GM21515 (cell line): Measurements from ENCODE around the gene RPS17.
"Not testable (repeated sequence)": the region's sequence is repeated elsewhere in the genome, so short reads cannot be mapped to it uniquely, and the experiment has no call there.

Experiments used
- ATAC-seq: cut with Tn5 transposase; IDR thresholded peaks from one replicate; pipeline ENCODE4 v1.9.1; 2021; ENCODE audit not compliant: unreplicated experiment

Gene RPS17

DNA sequence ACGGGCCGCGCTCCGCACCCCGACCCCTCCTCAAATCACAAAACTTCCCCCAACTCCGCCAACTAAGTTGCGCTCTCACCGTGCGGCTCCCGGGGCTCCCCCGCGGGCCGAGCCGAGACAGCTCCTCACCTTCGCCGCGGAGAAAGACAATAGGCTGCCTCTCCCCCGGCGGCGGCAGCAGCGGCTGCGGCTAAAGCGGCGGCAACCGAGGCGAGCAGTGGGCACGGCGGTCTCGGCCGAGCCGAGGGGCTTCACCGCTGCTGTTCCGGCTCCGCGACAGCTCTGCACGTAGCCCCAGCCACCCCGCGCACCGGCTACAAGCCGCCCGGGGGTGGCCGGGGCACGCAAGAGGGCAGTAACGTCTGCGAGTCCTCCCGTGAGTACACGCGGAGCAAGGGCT lies 26.7 kb downstream of the RPS17 start:
- ATAC-seq = not testable (repeated sequence)

DNA sequence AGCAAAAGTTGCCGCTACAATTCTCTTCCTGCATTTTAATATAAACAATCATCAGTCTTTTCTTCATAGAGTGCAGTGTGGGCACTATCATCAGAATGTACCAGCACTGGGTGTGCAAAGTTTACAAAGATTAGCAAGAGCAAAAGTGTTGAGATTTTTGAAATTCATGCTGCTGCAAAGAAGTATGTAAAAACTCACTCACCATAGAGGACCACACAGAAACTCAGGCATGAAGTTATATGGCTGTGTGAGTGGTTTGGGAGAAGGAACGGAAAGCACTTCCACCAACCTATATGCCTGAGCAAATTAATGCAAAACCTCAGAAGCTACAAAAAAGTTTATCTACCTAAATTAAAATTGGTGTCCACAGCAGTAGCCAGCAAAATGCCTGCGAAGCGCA lies 32.6 kb downstream of the RPS17 start:
- ATAC-seq = not testable (repeated sequence)

DNA sequence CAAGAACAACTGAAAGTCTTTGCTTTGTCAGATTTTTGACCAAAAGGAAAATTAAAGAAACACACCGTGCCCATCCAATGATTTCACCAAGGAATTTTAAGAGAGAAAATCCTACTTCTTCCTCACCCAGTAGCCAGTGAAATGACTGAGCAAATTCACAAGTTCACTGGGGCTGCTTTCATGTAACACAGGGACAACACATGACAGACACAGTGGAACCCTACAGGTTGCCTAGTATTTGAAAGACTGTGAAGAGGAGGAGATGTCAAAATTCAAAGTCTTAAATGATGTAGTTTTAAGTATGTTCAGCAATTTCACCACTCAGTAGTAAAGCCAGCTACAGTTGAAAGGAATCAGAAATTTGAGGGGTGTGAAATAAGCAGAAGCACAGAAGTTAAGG lies 33.2 kb downstream of the RPS17 start:
- not testable (repeated sequence) for ATAC-seq

DNA sequence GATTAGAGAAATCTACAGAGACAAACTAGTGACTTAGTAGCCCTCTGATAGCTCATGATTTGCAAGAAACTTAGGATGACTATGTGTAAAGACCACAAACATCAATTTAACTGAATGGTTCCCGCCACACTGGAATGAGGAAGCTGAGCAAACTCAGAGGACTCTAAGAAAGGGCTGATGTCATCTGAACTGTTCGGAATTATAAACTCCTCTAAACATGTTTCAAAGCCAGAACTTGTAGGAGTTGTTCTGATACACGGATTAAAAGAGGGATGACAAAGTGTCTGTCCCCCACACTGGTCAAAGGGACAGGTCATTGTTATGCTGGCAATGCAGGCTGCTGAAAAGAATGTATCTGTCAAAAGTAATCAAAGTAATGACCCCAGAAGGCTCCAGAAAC lies 34.4 kb downstream of the RPS17 start:
- ATAC-seq = not testable (repeated sequence)

DNA sequence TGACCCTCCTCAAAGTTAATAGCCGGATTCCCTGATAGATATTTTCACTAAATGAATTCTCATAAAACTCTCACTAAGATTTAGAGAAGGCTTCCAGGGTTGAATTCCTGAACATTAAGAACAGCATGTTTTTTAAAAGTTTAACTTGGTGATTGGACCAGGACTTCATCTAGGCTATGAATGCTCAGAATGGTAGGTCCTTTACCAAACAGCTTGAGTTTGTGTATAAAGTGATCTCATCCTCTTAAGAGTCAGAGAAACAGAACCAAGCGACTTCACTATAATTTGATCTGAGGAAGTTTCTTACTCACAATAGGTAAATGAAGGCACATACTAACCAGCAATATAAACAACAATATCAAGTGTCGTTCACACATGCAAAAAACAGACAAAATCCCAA lies 36.2 kb downstream of the RPS17 start:
- ATAC-seq = not testable (repeated sequence)

DNA sequence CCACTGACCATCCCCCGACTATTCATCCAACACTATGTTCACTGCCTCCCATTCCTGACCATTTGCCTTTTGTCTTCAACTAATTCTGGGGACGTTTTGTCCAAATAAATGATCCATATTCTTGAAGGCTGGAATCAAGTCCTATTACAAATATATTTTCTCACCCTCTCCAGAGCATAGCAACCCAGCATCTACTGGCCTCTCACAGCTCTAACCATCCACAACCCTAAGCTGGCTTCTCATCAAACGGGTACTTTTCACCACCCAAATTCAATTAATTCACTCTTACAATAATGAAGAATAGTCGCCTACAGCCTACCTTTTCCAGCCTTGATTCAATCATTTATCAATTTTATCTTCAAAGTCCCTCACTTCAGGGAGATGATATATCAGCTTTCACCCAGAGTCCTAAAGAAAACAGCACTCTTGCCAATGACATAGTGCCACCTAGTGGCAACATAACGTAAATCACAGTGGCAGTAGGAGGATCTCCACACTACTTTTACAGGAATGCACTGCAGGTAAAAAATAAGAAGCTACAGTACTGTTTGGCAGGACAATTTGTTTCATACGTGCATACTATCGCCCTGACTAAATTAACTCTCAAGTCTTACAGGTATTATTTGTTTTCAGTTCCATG lies 37.4 kb downstream of the RPS17 start:
- ATAC-seq = not testable (repeated sequence)

DNA sequence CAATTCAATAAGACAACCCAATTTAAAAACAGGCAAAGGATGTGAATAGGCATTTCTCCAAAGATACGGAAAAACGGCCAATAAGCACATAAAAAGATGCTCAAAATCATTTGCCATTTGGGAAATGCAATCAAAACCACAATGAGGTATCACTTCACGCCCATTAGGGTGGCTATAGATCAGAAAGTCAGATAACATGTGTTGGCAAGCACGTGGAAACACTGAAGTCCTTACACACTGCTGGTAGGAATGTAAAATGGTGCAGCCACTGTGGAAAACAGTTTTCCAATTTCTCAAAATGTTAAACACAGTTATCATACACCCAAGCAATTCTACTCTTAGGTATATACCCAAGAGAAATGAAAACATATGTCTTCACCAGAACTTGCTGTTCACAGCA lies 39.5 kb downstream of the RPS17 start:
- not testable (repeated sequence) for ATAC-seq

DNA sequence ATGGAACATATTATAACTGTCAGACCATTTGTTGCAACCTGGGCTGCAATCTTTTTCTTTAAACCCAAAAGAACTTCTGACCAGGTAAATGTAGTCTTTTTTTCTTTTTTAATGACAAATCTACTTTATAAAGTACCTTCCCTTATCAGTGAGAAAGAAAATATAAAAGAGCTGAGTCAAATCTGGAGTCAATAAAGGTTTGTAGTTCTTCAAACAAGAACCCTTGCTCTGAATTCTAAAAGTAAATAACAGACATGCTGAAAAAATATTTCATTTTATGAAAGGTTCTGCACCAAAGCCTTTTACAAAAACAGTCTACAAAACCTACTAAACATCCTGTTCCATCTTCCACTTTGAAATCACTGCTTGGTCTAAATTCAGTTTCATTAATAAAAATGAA lies 42.3 kb downstream of the RPS17 start:
- ATAC-seq = not testable (repeated sequence)

DNA sequence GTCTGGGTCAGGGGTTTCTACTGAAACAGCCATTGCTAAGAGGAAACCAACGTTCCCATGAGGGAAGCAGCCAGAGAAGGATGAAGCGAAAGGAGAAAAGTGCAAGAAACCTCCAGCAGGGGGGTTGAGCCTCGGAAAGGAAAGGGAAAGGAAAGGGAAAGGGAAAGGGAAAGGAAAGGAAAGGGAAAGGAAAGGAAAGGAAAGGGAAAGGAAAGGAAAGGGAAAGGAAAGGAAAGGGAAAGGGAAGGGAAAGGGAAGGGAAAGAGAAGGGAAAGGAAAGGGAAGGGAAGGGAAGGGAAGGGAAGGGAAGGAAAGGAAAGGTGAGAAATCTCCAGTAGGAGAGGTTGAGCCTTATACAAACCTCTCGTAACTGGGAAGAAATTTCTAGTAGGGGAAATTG lies 52.0 kb downstream of the RPS17 start:
- ATAC-seq = not testable (repeated sequence)

DNA sequence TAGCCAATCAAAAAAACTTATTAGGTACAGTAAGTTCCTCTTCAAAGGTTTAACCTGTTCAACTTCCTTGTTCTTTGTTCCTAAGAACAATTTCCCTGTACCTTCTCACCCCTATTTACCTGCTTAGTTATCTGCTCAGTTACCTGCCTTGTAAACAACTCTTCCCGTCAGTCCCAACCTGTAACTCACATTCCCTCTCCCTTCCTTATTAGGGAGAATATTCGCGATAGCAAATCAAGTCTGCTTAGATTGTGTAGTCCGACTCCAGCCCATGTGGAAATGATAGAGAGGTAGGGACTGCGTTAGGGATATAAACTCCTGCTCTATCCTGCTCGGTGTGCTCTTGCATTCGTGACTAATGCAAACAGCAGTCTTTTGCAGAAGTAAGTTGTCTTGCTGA lies 53.2 kb downstream of the RPS17 start:
- not testable (repeated sequence) for ATAC-seq
